HG03439 (cell line): ENCODE data around the gene USP7.

Experiments used
- ATAC-seq: cut with Tn5 transposase; IDR thresholded peaks from one replicate; pipeline ENCODE4 v1.9.1; 2021; ENCODE audit warnings: mild to moderate bottlenecking, moderate library complexity; ENCODE audit not compliant: unreplicated experiment

Gene USP7

DNA sequence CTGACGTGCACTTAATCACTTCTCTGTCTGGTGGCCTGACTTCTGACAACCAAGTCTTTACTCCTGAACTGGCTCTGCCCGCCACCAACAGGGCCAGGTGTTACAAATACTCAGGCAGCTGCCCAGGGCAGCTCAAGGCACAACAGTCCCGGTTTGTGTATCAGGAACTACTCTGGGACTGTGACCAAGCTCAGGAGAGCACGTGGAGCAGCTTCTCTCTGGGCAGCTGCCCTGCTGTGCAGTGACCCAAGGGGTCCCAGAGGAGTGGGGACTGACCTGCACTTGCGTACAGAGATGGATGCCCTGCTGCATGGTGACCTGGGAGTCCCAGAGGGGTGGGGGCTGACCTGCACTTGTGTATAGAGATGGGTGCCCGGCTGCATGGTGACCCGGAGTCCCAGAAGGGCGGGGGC is 59.7 kb downstream of the USP7 start:
- no peak for ATAC-seq

DNA sequence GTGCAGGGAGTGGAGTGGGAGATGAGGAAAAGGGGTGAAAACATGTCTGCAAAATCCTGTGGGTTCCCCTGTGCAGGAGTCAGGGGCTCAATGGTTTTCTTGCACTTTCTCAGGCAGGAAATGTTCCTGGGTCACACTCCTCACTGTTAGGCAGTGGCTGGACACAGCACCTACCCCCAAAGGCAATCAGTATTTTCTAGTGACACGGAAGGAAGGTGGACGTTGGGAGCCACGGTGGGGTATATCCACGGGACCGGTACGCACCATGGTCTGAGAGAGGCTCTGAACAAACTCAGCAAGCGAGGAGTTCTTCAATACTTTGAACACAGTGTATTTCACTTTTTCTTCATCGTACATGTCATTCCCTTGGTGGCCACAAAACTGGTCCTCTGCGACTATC is 60.7 kb downstream of the USP7 start:
- no peak for ATAC-seq

DNA sequence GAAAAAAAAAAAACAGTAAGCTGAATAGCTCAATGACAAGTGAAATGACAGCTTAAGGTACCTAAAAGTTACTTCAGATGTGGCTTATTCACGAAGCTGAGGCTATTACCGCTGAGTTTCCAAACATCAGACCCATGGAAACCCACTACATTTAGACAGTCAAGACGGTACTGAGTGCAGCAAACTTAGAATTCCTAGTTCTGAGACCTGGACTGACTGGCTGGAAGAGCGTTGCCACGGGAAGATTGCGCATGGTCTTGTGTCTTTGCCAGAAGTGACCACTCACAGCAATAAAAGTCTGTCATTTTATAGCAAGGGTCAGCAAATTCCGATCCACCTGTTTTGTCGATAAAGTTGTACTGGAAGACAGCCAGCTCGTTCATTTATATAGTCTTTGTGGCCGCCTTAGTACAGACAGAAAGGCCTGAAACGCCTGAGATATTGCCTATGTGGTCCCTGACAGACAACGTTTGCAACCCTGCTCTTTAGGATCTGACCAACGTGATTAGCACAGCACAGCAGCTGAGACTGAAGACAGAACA is 62.3 kb downstream of the USP7 start:
- no peak for ATAC-seq

DNA sequence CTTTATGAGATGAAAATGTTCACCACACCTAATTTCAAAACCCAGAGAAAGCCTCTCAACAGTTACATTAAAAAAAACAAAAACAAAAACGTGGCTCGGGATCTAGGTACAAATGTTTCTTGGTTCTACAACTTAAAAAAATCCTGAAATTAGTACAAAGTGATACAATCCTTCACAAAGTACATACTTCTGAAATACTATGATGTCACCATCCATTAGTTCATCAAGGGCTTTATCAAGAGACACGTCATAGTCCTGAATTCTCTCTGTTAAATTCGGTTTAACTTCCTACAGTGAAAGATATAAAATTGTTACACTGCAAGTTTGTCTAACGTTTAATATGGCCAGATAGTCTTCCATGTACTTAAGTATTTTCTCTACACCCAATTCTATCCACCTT is 63.4 kb downstream of the USP7 start:
- ATAC-seq, result no peak

DNA sequence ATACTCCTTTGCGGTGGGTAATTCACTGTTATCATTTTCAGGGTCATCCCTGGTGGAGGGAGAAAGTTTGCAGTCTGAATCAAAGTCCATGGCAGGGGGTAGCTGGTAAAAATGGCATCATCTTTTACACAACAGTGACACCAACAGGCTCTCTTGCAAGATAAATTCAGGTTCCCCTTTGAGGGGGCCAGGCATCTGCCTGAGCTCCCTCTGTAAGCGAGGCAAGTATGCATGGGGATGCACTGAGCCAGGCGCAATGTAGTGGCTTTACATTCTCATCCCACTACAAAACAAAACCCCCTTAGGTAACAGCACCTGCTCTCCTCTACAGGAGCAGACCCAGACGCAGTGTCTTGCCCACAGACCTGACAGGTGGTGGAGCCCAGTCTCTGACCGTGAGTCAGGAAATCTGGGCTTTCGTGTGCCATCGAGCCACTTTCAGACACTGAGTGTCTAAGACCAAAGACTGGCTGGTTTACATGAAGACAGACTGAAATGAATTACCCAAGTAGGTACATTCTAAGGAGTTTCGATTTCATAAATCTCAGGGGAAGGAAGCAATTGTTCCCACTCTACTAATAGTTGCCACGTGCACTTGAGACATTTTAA is 63.9 kb downstream of the USP7 start:
- no peak for ATAC-seq

DNA sequence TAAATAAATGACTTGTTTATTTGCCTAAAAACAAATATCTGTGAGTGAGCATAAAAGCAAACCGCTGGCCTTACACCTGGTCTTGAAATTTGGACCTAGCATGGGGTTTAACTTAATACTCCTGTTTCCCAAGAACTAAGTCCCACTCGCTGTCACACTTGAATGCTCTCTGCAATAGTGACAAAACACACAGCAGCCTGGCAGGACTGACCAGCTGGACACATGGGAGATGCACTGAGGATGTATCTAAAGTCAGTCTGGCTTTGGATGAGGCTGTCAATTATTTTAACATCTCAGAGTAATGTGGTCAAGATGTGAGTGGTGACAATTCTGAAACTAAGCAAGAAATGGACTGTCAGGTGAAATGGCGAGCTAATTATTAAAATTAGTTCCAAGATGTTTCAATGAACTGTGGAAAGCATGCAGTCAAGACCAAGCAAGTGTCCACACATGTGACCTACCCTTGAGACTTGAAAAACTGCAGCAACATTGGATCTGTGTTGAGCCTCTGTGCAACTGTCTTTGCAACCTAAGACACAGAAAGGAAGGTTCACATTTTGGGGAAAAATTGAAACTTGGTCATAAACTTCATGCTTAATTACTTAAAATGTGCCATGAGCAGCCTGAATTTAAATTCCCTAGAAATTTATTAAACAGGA is 64.9 kb downstream of the USP7 start:
- ATAC-seq, result no peak

DNA sequence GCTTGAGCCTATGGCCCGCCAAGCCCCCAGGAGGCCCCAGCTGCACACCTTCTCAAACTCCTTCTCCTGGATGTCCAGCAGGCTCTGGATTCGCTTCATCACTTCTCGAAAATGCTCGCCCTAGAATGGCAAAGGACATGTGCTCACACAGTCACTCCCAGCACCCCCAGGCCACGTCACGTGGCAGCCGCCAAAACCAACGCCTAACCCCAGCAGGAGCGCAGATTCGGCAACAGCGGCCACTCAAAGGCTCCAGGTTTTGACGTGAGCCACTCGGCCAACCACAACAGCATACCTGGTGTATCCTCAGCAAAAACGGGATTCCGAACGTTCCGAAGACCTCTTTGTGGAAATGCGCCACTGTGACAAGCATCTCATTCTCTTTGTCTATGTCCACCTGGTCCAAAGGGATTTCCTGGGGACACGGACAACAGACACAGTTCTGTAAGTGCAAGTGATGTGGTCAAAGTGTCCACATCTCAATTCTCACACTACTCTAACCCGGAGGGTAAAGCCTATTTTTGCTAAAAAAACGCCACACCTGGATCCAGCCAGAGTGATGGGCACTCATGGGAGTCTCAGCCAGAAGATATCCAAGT is 68.9 kb downstream of the USP7 start:
- no peak for ATAC-seq

DNA sequence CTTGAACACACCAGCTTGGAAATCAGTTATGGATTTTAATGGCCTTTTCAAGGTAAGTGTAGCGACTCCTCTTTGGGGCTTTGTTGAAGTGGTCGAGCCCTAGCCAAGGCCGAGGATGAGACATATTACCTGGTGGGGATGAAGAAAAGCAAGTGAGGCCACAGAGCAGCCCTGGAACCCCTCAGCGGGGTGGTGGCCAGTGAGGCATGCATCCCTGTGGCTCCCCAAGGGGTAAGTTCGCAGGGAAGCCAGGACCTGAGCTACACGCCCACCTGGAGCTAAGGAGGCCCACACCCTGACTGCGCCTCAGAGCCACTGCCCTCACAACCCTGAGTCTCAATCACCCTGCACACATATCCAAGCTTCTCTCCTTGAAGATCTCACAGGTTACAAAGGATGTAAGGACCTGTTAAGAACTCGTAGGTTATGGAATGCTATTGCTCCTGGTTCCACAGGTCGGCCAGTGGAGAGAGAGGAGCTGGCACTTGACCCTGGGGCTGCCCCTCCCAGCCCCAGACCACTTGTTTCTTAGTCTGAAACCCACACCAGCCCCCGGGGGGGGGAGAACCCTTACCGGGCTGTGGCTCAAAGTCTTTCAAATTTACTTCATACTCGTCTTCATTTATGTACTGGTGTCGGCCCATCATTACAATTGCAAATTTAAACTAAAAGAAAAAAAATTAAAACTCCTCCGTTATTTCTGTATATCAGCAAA is 69.6 kb downstream of the USP7 start:
- ATAC-seq, result no peak

DNA sequence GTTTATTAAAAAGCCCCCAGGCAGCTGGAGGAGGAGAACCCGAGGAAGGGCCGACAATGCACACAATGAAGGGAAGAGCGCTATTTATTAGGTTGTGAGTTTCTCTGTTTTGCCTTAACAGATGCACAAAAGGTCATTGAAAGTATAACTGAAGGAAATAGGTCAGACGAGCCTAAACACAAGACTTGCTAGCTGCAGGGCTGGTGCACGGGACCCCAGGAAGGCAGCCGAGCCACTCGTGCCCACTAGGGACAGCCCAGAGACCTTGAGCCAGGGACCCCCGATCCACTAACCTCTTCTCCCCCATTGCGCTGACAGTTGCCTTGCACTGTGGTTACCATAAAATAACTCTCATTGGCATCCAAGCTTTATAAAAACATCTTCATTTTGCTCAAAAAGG is 70.3 kb downstream of the USP7 start:
- no peak for ATAC-seq

DNA sequence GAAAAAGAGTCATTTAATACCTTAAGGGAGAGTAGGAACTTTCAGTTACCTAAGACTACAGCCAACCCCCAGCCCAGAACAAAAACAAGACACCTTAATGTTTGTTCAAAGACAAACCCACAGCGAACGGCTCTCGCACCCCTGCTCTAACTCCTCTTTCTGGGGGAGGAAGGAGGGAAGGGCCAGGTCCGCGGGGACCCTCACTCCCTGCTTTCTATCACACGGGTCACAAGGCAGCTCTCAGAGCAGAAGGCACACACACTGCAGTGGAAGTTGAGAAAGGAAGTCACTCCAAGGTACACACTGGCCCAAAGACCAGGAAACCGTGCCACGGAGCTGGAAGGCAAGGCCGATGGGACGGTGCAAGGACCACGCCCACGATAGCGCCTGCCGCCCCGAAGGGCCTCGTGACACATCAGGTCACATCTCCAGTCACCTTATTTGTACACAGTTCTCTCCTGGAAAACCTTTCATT is 71.6 kb downstream of the USP7 start:
- peak; percentile 26 for ATAC-seq

DNA sequence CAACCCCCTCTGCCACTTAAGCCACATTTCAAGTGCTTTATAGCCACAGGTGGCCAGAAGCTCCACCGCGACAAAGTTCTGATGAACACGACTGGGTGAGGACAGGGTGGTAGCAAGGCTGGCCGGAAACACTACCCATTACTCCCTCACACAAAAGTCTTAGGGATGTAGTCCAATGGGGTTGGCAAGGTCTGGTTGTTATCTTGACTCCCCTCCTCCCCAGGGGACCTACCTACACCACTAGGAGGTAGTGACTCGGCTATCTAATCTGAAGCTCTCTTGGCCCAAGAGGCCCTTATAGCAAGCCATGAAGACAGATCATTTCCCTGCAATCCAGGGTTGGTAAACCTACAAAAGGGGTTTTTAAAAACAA is 73.2 kb downstream of the USP7 start:
- ATAC-seq, result no peak

DNA sequence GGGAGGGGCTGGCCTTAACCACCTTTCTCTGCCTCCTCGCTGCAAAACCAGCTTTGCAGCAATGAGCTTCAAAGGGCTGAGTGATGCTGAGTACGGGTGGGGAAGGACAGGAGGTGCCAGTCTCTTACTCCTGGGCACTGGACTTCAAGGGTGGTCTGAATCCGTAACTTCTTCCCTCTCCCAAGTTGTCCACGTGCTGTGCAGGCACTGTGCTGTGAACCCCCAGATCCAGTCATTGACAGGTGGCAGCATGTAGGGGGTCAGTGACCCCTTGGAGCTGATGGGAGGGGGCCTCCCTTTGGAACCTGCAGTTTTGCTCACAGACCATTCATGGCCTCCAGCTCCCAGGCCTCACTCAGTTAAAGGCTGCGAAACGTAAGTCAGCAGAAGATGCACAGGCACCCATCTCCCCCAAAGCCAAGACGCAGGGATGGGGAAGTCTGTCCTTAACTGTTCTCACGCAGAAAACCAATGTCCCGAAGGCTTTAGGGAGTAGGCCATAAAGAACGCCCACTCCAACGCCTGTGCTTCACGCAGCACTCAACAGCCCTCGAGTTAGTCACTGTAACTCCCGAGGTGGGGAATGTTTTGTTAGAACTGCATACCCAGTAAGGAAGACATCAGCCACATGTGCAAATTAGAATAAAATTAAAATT is 73.7 kb downstream of the USP7 start:
- no peak for ATAC-seq

DNA sequence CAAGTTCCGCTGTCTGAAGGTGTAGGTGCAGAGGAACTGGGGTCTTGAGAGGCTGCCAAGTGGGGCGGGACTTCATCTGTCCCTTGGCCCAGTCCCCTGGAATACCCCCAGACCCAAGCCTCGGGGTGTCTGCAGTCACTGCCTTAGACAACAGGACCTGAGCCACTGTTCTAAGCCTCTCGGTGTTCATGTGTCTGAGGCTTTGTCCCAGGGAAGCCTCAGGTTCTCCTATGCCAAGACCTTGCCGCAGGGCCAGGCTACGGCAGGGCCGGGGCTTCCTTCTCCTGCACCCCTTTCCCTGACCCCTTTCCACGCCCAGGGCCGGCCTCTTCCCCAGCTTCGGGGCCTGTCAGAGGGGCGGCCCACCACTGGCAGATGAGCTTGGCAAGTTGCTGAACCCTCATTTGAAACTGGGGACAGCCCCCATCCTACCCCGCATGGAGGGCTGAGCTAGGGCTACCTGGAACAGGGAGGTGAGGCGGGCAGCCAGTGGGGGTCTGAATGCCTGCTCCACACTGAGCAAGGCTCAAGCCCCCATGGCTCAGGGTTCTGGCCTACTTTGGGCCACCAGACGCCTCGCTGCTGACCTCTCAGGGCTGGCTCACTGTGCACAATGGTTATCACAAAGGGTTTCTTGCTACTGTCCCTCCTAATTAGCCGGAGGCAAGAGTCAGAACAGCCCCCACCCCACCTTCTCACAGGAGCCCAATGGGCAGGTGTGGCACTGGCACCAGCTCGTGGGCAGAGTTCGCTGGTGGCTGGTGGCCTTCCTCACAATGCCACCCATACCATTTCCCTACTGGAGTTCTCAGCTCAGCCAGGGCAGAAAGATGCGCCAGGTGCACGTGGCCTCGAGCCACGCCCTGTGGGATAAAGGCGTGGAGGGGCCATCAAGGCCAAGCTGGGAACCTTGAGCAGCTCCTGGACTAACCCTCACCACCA is 74.5 kb downstream of the USP7 start:
- no peak for ATAC-seq

DNA sequence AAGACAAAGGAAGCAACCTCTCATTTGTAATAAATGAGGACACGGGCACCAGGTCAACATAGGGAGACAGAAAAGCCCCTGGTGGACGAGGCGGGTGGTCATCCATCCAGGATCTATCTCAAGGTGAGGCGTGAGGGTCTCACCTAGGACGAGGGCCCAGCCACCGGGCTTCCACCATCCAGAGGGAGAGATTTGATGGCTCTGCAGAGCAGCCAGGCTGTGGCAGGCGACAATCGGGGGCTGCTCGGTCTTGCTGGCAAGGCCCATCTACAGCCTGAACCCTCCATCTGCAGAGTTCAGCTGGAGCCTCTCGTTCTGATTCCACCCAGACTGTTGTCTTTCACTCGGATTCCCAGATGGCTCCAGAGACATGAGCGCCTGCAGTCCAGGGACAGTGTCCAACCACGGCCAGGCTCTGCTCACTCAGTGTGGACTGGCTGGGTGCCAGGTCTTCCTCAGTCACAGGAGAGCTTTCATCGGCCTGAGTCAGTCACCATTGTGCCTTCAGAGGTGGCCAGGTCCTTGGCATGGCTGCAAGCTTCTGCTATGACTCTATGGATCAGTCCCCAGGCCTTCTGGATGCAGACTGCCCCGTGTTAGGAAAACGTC is 75.7 kb downstream of the USP7 start:
- ATAC-seq, result no peak

DNA sequence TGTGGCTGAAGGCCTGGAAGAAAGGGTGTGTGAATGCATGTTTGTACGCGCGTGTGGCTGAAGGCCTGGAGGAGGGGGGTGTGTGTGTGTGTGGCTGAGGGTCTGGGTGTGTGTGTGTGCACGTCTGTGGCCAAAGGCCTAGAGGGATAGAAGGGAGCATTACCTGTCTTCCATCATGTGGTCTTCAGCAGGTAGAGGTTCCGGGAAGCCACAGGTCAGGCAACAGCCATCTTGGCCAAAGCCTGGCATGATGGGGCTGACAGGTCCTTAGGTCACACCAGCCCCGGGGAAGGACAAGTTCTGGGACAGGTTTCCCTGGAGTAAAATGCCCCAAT is 76.3 kb downstream of the USP7 start:
- no peak for ATAC-seq

DNA sequence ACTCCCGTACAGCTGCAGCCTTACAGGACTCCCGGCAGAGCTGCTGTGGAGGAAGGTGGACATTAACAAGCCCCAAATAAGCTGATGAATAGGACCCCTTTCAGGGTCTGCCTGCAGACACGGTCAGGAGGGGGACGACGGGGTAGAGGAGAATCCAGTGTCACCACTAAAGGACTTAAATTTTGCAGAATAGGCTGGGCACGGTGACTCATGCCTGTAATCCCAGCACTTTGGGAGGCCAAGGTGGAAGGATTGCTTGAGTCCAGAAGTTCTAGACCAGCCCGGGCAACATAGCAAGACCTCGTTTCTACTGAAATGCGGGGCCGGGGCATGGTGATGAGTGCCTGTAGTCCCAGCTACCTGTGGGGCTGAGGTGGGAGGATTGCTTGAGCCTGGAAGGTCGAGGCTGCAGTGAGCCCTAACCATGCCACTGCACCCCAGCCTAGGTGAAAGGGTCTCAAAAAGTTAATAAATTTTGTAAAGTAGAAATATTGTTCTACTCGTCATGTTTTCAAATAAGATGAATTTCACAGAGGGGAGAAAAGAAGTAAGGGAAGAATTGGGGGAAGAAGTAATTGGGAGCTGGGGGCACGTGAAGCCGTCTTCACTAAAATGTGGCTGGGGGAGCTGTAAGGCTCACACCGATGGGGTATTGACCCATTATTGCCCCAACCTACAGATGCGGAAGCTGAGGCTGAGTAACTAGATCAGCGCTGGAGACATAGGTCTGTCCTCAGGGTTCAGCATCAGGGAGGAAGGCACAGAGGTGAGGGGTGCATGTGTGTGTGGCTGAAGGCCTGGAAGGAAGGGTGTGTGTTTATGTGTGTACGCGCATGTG is 76.9 kb downstream of the USP7 start:
- ATAC-seq, result no peak

DNA sequence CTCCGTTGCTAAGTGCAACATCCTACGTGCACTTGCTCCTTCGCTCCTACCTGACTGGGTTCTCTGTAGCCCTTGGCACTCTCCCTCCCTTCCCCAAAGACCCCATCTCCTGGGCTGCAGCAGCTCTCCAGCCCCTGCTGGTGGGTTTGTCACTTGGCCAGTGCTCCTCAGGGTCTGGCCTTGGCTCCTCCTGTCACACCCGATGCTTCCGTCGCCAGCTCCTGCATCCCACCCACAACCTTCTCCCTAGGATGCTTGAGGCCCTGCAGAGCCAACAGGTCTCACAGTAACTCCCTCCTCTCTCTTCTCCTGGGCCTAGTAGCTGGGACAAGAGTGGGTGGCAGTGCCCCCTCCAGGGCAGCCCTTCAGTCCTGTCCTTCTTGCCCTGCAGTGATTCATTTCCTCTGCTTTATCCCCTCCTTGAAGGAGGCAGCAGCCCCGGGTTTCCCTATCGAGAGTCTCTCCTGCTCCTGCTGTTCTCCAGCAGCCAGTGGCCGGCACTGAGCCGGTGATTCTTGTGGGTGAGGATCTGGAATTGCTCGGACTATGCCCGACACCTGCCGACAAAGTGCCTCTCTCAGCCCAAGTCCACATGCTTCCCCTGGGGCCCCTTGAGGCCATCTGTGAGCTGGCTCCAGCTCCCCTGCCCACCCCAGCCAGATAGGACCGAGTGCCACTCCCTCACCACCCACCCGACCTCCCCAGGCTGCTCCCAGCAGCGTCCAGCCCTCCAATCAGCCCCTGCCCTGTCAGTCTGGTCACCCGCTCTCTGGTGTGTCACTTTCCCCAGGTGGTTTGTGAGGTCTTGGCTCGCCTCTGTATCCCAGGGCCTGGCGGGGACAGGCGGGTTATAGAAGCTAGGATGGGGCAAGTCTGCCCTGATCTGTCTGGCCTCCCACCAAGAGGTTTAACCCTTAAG is 77.8 kb downstream of the USP7 start:
- ATAC-seq, result no peak
